BJ (cell line): Measurements from ENCODE around the gene TMEM132C. TPM values are rescaled to one million over a fixed set of nuclear protein-coding genes. Genes with fewer than 3 reads are reported as not detected.

Experiments
- CTCF ChIA-PET: fragments of 350-600 bp; formaldehyde crosslinking; extraction: SDS; loops from one replicate; lab custom pipeline; 2021; ENCODE audit warnings: antibody characterized with exemption, inconsistent platforms; lab: Yijun Ruan, JAX
- POLR2A ChIA-PET: fragments of 300-600 bp; sonication (Branson Sonifier 250); formaldehyde crosslinking; extraction: SDS; loops from one replicate; lab custom pipeline; 2021; ENCODE audit warnings: antibody characterized with exemption; lab: Charles Lee
- DNase-seq: peaks from one replicate; pipeline ENCODE4 v3.0.0-alpha.2; 2011; ENCODE audit warnings: low read depth
- H3K27me3 ChIP-seq: 2 replicates; pipeline ENCODE4 v1.6.0; 2011; ENCODE audit warnings: low read length; ENCODE audit not compliant: control insufficient read depth, insufficient read depth
- H3K36me3 ChIP-seq: 2 replicates; pipeline ENCODE4 v1.5.1; 2011; ENCODE audit warnings: low read length; ENCODE audit not compliant: control insufficient read depth, insufficient read depth
- H3K4me3 ChIP-seq: 2 replicates; pipeline ENCODE4 v1.5.1; 2011; ENCODE audit warnings: low read depth, mild to moderate bottlenecking, control low read depth, low read length
- CTCF ChIP-seq: IDR thresholded peaks from 2 replicates; pipeline ENCODE4 v1.5.1; 2011; ENCODE audit warnings: low read depth, mild to moderate bottlenecking, control low read depth, inconsistent platforms, low read length, moderate library complexity; ENCODE audit not compliant: insufficient read depth
- polyA plus RNA-seq: library from polyadenylated mRNA; depleted of rRNA; stranded (reverse); fragments of >200 nt; gene quantifications from 2 replicates; pipeline ENCODE4 v1.2.3, GENCODE V29; 2011

TMEM132C gene
- polyA plus RNA-seq, 1 experiment, result not detected

GRCh38 chr12:128612150-128612850 is 345.3 kb downstream of the TMEM132C start:
- DNase-seq, result no peak
- POLR2A ChIA-PET, result no interaction called here
- Histone ChIP-seq H3K27me3 (no peaks in the 10 kb centered on the region), H3K36me3 (no peaks in the 10 kb centered on the region), H3K4me3 (no peak overlapping the region)
- CTCF ChIA-PET, result no interaction called here
- no peak for TF ChIP-seq CTCF

- DNase-seq, result no peak
- Histone ChIP-seq H3K27me3 (no peaks in the 10 kb centered on the region), H3K36me3 (no peaks in the 10 kb centered on the region), H3K4me3 (no peak overlapping the region)
- no peak for TF ChIP-seq CTCF
- ChIA-PET POLR2A (no interaction called here), CTCF (no interaction called here)
Observed at GRCh38 chr12:128613837-128614590, 347.0 kb downstream of the TMEM132C start.

GRCh38 chr12:128617304-128617833 is 350.4 kb downstream of the TMEM132C start:
- Histone ChIP-seq H3K4me3 (no peak overlapping the region), H3K27me3 (no peaks in the 10 kb centered on the region), H3K36me3 (no peaks in the 10 kb centered on the region)
- TF ChIP-seq CTCF, result no peak
- POLR2A ChIA-PET, result no interaction called here
- no peak for DNase-seq
- CTCF ChIA-PET, result no interaction called here

GRCh38 chr12:128619263-128619662 is 352.3 kb downstream of the TMEM132C start:
- Histone ChIP-seq H3K36me3 (no peaks in the 10 kb centered on the region), H3K4me3 (no peak overlapping the region), H3K27me3 (no peaks in the 10 kb centered on the region)
- no peak for DNase-seq
- no peak for TF ChIP-seq CTCF
- CTCF ChIA-PET, result no interaction called here
- POLR2A ChIA-PET, result no interaction called here

- ChIA-PET CTCF (no interaction called here), POLR2A (no interaction called here)
- no peak overlapping the region for H3K4me3 ChIP-seq
- H3K36me3 ChIP-seq, result no peaks in the 10 kb centered on the region
- TF ChIP-seq CTCF, result no peak
- no peaks in the 10 kb centered on the region for H3K27me3 ChIP-seq
- DNase-seq, result no peak
Observed at GRCh38 chr12:128621304-128621703, 354.3 kb downstream of the TMEM132C start.
